ENCODE results near the gene HS1BP3. TPM values are rescaled to one million over a fixed set of nuclear protein-coding genes. Genes with fewer than 3 reads are reported as not detected.

The HS1BP3 gene
- total and polyA plus RNA-seq, 2 of the 13 experiments (the other 11 are each of a cell fraction or from before 2014, with no cell fraction given) = 15.2 to 22.0 TPM

- TF ChIP-seq THAP9 (CRISPR knock-in tag; IDR thresholded peaks at IDR 0.05; ENCODE audit: borderline replicate concordance) (peak; percentile 82; the same call in 1 of the 2 replicates), FOXK2 (IDR thresholded peaks at IDR 0.05) (no peak), ARID2 (CRISPR knock-in tag; IDR thresholded peaks at IDR 0.05; ENCODE audit: borderline replicate concordance) (no peak), ZBTB20 (CRISPR knock-in tag; IDR thresholded peaks at IDR 0.05; ENCODE audit: borderline replicate concordance, low read depth) (no peak), GPN1 (CRISPR knock-in tag; IDR thresholded peaks at IDR 0.05; ENCODE audit: borderline replicate concordance) (no peak), CBX1 (IDR thresholded peaks at IDR 0.05; ENCODE audit: low read depth) (peak; percentile 89), ZNF569 (CRISPR knock-in tag; IDR thresholded peaks at IDR 0.05; ENCODE audit: borderline replicate concordance) (no peak), ZC3H4 (CRISPR knock-in tag; IDR thresholded peaks at IDR 0.05; ENCODE audit: borderline replicate concordance) (no peak), HMGA1 (CRISPR knock-in tag; conservative IDR thresholded peaks at IDR 0.05) (no peak), YEATS2 (CRISPR knock-in tag; IDR thresholded peaks at IDR 0.05; ENCODE audit: borderline replicate concordance) (peak; percentile 41; the same call in 1 of the 2 replicates), ZNF563 (CRISPR knock-in tag; IDR thresholded peaks at IDR 0.05) (0 out of 2 replicates have a peak, but pooled peaks have one; percentile 27), E2F5 (CRISPR knock-in tag; conservative IDR thresholded peaks at IDR 0.05) (0 out of 2 replicates have a peak, but pooled peaks have one; percentile 41), CREBL2 (CRISPR knock-in tag; IDR thresholded peaks at IDR 0.05; ENCODE audit: borderline replicate concordance) (no peak), HNF4A (CRISPR knock-in tag; IDR thresholded peaks at IDR 0.05) (no peak), ZNF496 (CRISPR knock-in tag; IDR thresholded peaks at IDR 0.05; ENCODE audit: insufficient replicate concordance) (no peak), LCORL (IDR thresholded peaks at IDR 0.05) (no peak), LCORL (CRISPR knock-in tag; IDR thresholded peaks at IDR 0.05) (peak; percentile 84), ZNF562 (CRISPR knock-in tag; IDR thresholded peaks at IDR 0.05; ENCODE audit: borderline replicate concordance) (no peak), HHEX (CRISPR knock-in tag; IDR thresholded peaks at IDR 0.05) (no peak), SAFB2 (CRISPR knock-in tag; IDR thresholded peaks at IDR 0.05; ENCODE audit: borderline replicate concordance, low read depth) (peak; percentile 91; the same call in 1 of the 2 replicates), MAF1 (CRISPR knock-in tag; IDR thresholded peaks at IDR 0.05; ENCODE audit: borderline replicate concordance) (no peak), NFYB (CRISPR knock-in tag; IDR thresholded peaks at IDR 0.05) (0 out of 2 replicates have a peak, but pooled peaks have one; percentile 33), TEAD3 (CRISPR knock-in tag; optimal IDR thresholded peaks at IDR 0.05; ENCODE audit: borderline replicate concordance) (peak; percentile 67), ZNF713 (CRISPR knock-in tag; IDR thresholded peaks at IDR 0.05) (peak; percentile 38; the same call in 1 of the 2 replicates), BCL3 (CRISPR knock-in tag; IDR thresholded peaks at IDR 0.05) (peak; percentile 86), ZNF674 (CRISPR knock-in tag; IDR thresholded peaks at IDR 0.05; ENCODE audit: low read depth) (no peak)
Measured at GRCh38 chr2:20635675-20636584, 15.0 kb downstream of the HS1BP3 start (continued).

Measured in HepG2 (cell line).